IMR-90 (cell line): ENCODE data around the gene SEPTIN3. TPM values are rescaled to one million over a fixed set of nuclear protein-coding genes. Genes with fewer than 3 reads are reported as not detected.

Experiments used
- ATAC-seq: fragments of 200-7000 bp; cut with Tn5 transposase; 2 replicates; pipeline ENCODE4 v1.9.1; 2020; ENCODE audit warnings: low read depth, mild to moderate bottlenecking, moderate library complexity
- BruUV-seq: library from RNA; stranded (reverse); fragments of 400-500 nt; replicated peaks from 2 replicates; lab custom pipeline; 2021; lab: Mats Ljungman, UMichigan
- CTCF ChIA-PET: fragments of 300-600 bp; formaldehyde crosslinking; extraction: SDS; loops from one replicate; lab custom pipeline; 2021; ENCODE audit warnings: antibody characterized with exemption; lab: Yijun Ruan, JAX
- POLR2A ChIA-PET: fragments of 300-600 bp; sonication (Branson Sonifier 250); formaldehyde crosslinking; loops from one replicate; lab custom pipeline; 2022; ENCODE audit warnings: antibody characterized with exemption; ENCODE audit not compliant: unreplicated experiment; lab: Charles Lee
- DNase-seq: peaks from one replicate; pipeline ENCODE4 v3.0.0; 2013
- H2AFZ ChIP-seq: replicated peaks from 2 replicates; pipeline ENCODE3; 2013; ENCODE audit warnings: low read length, mild to moderate bottlenecking; ENCODE audit not compliant: poor library complexity
- H2AK5ac ChIP-seq: 2 replicates; pipeline ENCODE4 v1.6.1; 2013; ENCODE audit warnings: low read depth, low read length, inconsistent platforms
- H2AK9ac ChIP-seq: replicated peaks from 2 replicates; pipeline ENCODE3; 2013; ENCODE audit warnings: mild to moderate bottlenecking, low read depth, low read length, moderate library complexity; ENCODE audit not compliant: poor library complexity
- H2BK120ac ChIP-seq: 2 replicates; pipeline ENCODE4 v1.6.1; 2013; ENCODE audit warnings: low read depth, low read length, inconsistent platforms
- H2BK15ac ChIP-seq: 3 replicates; pipeline ENCODE4 v1.6.1; 2013; ENCODE audit warnings: low read depth, low read length, inconsistent platforms
- H2BK20ac ChIP-seq: 2 replicates; pipeline ENCODE4 v1.6.1; 2013; ENCODE audit warnings: low read depth, mild to moderate bottlenecking, inconsistent platforms, low read length, moderate library complexity
- H2BK5ac ChIP-seq: 2 replicates; pipeline ENCODE4 v1.6.1; 2013; ENCODE audit warnings: mild to moderate bottlenecking, low read depth, low read length, inconsistent platforms; ENCODE audit not compliant: poor library complexity, severe bottlenecking
- H3K14ac ChIP-seq: replicated peaks from 2 replicates; pipeline ENCODE4 v1.6.1; 2013; ENCODE audit warnings: low read depth, low read length, inconsistent platforms
- H3K18ac ChIP-seq: 2 replicates; pipeline ENCODE4 v1.6.1; 2013; ENCODE audit warnings: low read depth, low read length, control low read depth
- H3K23ac ChIP-seq: 2 replicates; pipeline ENCODE4 v1.6.1; 2013; ENCODE audit warnings: low read depth, low read length, inconsistent platforms
- H3K27ac ChIP-seq: 2 replicates; pipeline ENCODE4 v1.5.1; 2013; ENCODE audit warnings: mild to moderate bottlenecking, control low read depth, low read length; ENCODE audit not compliant: insufficient read depth
- H3K27me3 ChIP-seq: 2 replicates; pipeline ENCODE4 v1.6.1; 2013; ENCODE audit warnings: low read length; ENCODE audit not compliant: control insufficient read depth, insufficient read depth
- H3K36me3 ChIP-seq: 2 replicates; pipeline ENCODE4 v1.6.1; 2013; ENCODE audit warnings: low read length, mixed read lengths; ENCODE audit not compliant: control insufficient read depth, insufficient read depth
- H3K4ac ChIP-seq: 2 replicates; pipeline ENCODE4 v1.6.1; 2013; ENCODE audit warnings: low read depth, low read length, inconsistent platforms
- H3K4me1 ChIP-seq: 2 replicates; pipeline ENCODE4 v1.6.1; 2013; ENCODE audit warnings: low read length, mixed read lengths; ENCODE audit not compliant: control insufficient read depth, insufficient read depth
- H3K4me2 ChIP-seq: 2 replicates; pipeline ENCODE4 v1.6.1; 2013; ENCODE audit warnings: low read depth, mild to moderate bottlenecking, control low read depth, low read length, moderate library complexity
- H3K4me3 ChIP-seq: 2 replicates; pipeline ENCODE4 v1.5.1; 2013; ENCODE audit warnings: low read depth, mild to moderate bottlenecking, control low read depth, low read length, moderate library complexity; ENCODE audit not compliant: insufficient read depth
- H3K56ac ChIP-seq: 2 replicates; pipeline ENCODE4 v1.6.1; 2013; ENCODE audit warnings: low read length, inconsistent platforms; ENCODE audit not compliant: insufficient read depth; ENCODE audit errors: extremely low read depth
- H3K79me1 ChIP-seq, 2 experiments: 2 replicates each; pipeline ENCODE4 v1.6.1; 2013; ENCODE audit warnings: low read length in 2 of 2, inconsistent platforms in 1 of 2, low read depth in 1 of 2
- H3K9ac ChIP-seq: 2 replicates; pipeline ENCODE4 v1.6.1; 2013; ENCODE audit warnings: low read depth, low read length, control low read depth
- H3K9me1 ChIP-seq: 2 replicates; pipeline ENCODE4 v1.6.1; 2013; ENCODE audit warnings: low read length, inconsistent platforms; ENCODE audit not compliant: insufficient read depth
- H3K9me3 ChIP-seq: 2 replicates; pipeline ENCODE4 v1.6.1; 2013; ENCODE audit warnings: low read length; ENCODE audit not compliant: control insufficient read depth, insufficient read depth
- H4K20me1 ChIP-seq: 2 replicates; pipeline ENCODE4 v1.6.1; 2013; ENCODE audit warnings: low read length, inconsistent platforms; ENCODE audit not compliant: insufficient read depth
- H4K5ac ChIP-seq: 2 replicates; pipeline ENCODE4 v1.6.1; 2013; ENCODE audit warnings: mild to moderate bottlenecking, low read depth, low read length, control low read depth
- H4K8ac ChIP-seq, 2 experiments: 2 replicates each; pipeline ENCODE4 v1.6.1; 2013; ENCODE audit warnings: low read depth in 2 of 2, low read length in 2 of 2, control low read depth in 1 of 2, inconsistent platforms in 1 of 2
- H4K91ac ChIP-seq: 2 replicates; pipeline ENCODE4 v1.6.1; 2013; ENCODE audit warnings: low read depth, low read length, inconsistent platforms; ENCODE audit not compliant: insufficient read depth
- CHD1 ChIP-seq: IDR thresholded peaks from 2 replicates; pipeline ENCODE4 v1.6.1; 2012; ENCODE audit warnings: low read depth, low read length, improper control_type of control experiment
- ELK1 ChIP-seq: fragments of 150-350 bp; IDR thresholded peaks from 2 replicates; pipeline ENCODE4 v1.6.1; 2016; ENCODE audit warnings: low read depth, mild to moderate bottlenecking, low read length, moderate library complexity, borderline replicate concordance
- MAFK ChIP-seq: IDR thresholded peaks from 2 replicates; pipeline ENCODE4 v1.6.1; 2012; ENCODE audit warnings: low read depth, low read length, improper control_type of control experiment
- MXI1 ChIP-seq: IDR thresholded peaks from 2 replicates; pipeline ENCODE4 v1.6.1; 2012; ENCODE audit warnings: low read depth, mild to moderate bottlenecking, low read length, moderate library complexity, borderline replicate concordance
- POLR2A ChIP-seq: IDR thresholded peaks from 2 replicates; pipeline ENCODE4 v1.6.1; 2012; ENCODE audit warnings: mild to moderate bottlenecking, low read depth, low read length
- RAD21 ChIP-seq: IDR thresholded peaks from 2 replicates; pipeline ENCODE4 v1.6.1; 2012; ENCODE audit warnings: low read length, improper control_type of control experiment
- WGBS, 2 experiments: methylation state at CpG; one replicate each; pipeline versions ENCODE4 v1.1.5 to v1.1.7; 2013; ENCODE audit warnings: missing lambda C conversion rate in 2 of 2; ENCODE audit not compliant: insufficient read length in 1 of 2; ENCODE audit errors: extremely low coverage in 2 of 2; 5-methylcytosine and 5-hydroxymethylcytosine counted together
- dilution Hi-C: fragments of 300-500 bp; cut with HindIII; formaldehyde crosslinking; loops from one replicate; pipeline ENCODE4 v1.14.3; 2018; ENCODE audit warnings: low sequenced_read_pairs; ENCODE audit not compliant: unreplicated experiment
- in situ Hi-C: fragments of 300-500 bp; cut with MboI; formaldehyde crosslinking; loops from 3 replicates; pipeline ENCODE4 v1.14.3; 2019; ENCODE audit warnings: low sequenced_read_pairs, inconsistent platforms, mixed read lengths
- intact Hi-C: fragments of 100-400 bp; cut with micrococcal nuclease; formaldehyde crosslinking; loops from 2 replicates; pipeline ENCODE4 v1.10.0; 2022
- polyA plus RNA-seq, 3 experiments: library from polyadenylated mRNA; depleted of rRNA; stranded (reverse); fragments of >200 nt; gene quantifications; 2 replicates each; pipeline ENCODE4 v1.2.3, GENCODE V29; 2012; ENCODE audit warnings: low replicate concordance in 1 of 3
- total RNA-seq: library from RNA; depleted of rRNA; stranded (reverse); fragments of >200 nt; gene quantifications from 2 replicates; pipeline ENCODE4 v1.2.3, GENCODE V29; 2012

The SEPTIN3 gene
- total and polyA plus RNA-seq, 2 of the 4 experiments (the other 2 are of a cell fraction), result 0.15 to 0.18 TPM

- dilution Hi-C loops, result no loop called here
- Histone ChIP-seq H3K56ac (no peak overlapping the region), H3K9me3 (no peaks in the 10 kb centered on the region), H2BK20ac (no peak overlapping the region), H2BK120ac (no peak overlapping the region), H4K91ac (no peak overlapping the region), H3K23ac (no peak overlapping the region; the same call in 1 of the 2 replicates), H3K9me1 (no peaks in the 10 kb centered on the region), H2AK5ac (no peak overlapping the region), H2BK5ac (no peak overlapping the region), H3K27me3 (peaks cover 70% of the 10 kb centered on the region), H3K4me3 (no peak overlapping the region), H3K18ac (no peak overlapping the region), H4K8ac (no peak overlapping the region), H3K36me3 (no peaks in the 10 kb centered on the region), H3K79me1 (no peaks in the 10 kb centered on the region), H2AK9ac (no peak overlapping the region), H4K5ac (no peak overlapping the region), H4K20me1 (no peaks in the 10 kb centered on the region), H3K4me2 (no peak overlapping the region), H3K4me1 (no peaks in the 10 kb centered on the region; the same call in 1 of the 2 replicates), H2BK15ac (no peak overlapping the region), H3K4ac (no peak overlapping the region), H3K14ac (no peak overlapping the region), H2AFZ (no peak overlapping the region), H3K27ac (no peak overlapping the region), H3K9ac (no peak overlapping the region)
- ATAC-seq, result no peak
- DNase-seq, result no peak
- no TSS peak for BruUV-seq
- in situ Hi-C loops, result no loop called here
- ChIA-PET POLR2A (interaction anchor here (0.6 kb wide), 1 partner anchor 22 kb away, joined by 3 read pairs; no protein-coding TSS in a partner anchor), CTCF (interaction anchor here (0.6 kb wide), 1 partner anchor 567 kb away, joined by 3 read pairs; no protein-coding TSS in a partner anchor)
- WGBS, 2 experiments, result no CpG with 5 or more reads among the region's 10 CpGs
- TF ChIP-seq CHD1 (no peak), RAD21 (no peak), ELK1 (no peak), MXI1 (no peak), POLR2A (no peak), MAFK (no peak)
- intact Hi-C loops, result no loop called here
Observed at GRCh38 chr22:41974691-41975290, 5.5 kb downstream of the SEPTIN3 start.
